Measurements from ENCODE around the gene NAV2.

DNA sequence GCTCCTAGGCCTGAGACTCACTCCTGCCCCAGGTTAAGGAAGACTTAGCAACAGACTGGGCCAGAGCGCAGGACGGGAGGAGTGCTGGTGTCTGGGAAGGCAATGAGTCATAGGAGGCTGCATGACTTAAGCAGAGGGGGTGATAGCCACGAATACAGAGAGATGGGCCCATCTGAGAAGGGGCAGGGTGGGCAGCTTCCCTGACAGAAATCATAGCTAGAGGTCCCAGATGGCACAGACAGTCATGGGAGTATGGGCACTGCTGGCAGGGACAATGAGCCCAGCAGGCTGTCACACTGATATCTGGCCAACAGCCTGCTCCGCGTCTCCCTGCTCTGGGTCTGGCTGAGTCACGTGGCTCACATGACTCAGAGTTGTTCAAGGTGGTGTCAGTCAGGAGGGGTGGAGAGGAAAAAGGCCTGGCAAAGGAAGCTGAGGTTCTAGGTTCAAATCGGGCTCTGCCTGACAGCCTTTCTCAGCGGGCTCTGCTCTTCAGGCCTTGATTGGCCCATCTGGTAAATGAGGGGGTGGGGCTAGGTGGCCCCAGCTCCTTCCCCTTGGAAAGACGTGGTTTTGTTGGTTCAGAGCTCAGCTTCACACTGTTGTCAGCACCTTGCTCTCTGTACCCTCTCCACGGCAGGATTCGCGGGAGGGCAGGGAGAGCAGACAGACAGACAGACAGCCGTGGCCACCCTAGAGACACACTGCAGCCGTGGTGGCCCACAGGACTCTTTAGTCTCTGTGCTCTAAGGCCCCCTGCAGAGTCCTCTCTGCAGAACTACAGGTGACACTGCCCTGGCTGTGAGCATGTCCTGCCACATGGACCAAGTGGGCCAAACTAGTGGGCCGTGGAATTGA, 399.9 kb downstream of the NAV2 start:
- TF ChIP-seq RAD21 (conservative IDR thresholded peaks at IDR 0.05), result no peak
- no peak for TF ChIP-seq CTCF (IDR thresholded peaks at IDR 0.05; ENCODE audit: poor library complexity, severe bottlenecking)
- TF ChIP-seq EZH2 (IDR thresholded peaks at IDR 0.05; ENCODE audit: borderline replicate concordance, insufficient read depth, low read length, poor library complexity, severe bottlenecking), result no peak
- TF ChIP-seq SMC3 (conservative IDR thresholded peaks at IDR 0.05; ENCODE audit: poor library complexity), result no peak
- no peak for TF ChIP-seq POLR2AphosphoS5 (IDR thresholded peaks at IDR 0.05)
- TF ChIP-seq REST (IDR thresholded peaks at IDR 0.05; ENCODE audit: borderline replicate concordance), result no peak
- TF ChIP-seq EP300 (conservative IDR thresholded peaks at IDR 0.05; ENCODE audit: poor library complexity, severe bottlenecking), result no peak

All from neural cell (in vitro differentiated cells).